Stimulated activated CD4-positive, alpha-beta T cell treated with anti-CD3 and anti-CD28 coated beads, Interleukin-15, amount 100 ng/mL, for 1 hour (primary cell): ENCODE data around the gene CPED1.
"Not testable (repeated sequence)": the region's sequence is repeated elsewhere in the genome, so short reads cannot be mapped to it uniquely, and the experiment has no call there.

ENCODE experiments used
- DNase-seq, 2 donors: peaks; one replicate each; pipeline ENCODE4 v3.0.0-alpha.2; 2020; ENCODE audit warnings: low read depth in 1 of 2, low spot score in 1 of 2

Gene CPED1

DNA sequence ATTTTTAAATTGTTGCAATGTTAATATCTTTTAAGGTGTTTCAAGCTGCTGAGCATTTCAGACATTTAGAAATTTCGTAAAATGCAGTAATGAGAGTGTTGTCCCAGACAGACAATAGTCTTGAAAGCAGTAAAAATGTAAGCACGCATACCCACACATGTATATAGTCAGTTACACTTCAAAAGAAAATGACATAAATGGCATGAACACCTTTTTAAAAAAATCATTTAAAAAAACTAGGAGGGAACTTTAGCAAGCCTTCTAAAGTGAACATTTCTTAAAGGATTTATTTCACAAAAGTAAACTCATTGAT lies 51.0 kb downstream of the CPED1 start:
- DNase-seq, result no peak

DNA sequence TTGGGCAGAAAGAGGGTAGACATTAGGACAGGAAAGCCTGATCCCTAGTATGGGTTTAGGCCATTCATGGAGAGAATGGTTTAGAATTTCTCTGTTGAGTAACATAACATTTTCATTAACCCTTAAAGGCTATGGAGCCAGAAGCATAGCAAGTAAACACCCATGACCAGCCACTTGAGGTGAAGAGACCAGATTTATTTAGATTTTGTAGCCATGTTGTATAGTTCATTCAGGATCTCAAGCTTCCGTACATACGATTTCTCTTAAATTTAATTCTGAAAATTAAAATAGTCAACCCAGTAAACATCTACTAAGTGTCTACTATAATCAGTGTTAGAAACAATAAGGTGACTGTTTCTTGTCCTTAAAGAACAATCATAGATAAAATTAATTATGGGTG lies 51.5 kb downstream of the CPED1 start:
- no peak for DNase-seq

DNA sequence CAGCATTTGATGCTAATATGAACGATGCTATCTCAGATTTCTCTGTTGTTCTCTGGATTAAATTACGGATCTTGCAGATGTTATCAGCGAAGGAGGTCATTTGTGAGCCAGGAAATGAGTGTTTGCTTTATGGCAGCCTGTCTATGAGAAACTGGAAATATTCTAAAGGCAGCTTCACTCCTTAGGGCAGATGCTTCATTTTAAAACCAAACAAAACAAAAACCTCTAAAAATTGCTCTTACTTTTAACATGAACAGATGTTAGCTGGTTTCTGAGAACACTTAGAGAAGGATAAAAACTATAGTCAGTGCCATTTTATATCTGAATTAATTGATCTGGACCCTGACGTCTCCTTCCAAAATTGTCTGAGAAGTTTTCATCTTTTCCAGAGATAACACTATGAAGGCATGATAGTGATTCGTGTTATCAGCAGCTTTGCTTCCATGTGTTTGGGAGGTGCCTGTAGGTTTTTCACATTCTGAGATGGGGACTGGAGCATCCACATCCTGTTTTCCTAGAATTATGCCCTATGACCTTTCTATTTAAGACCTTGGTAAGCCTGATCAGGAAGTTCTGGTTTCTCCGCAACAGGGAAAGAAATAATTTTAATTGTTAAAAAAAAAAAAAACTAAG lies 53.1 kb downstream of the CPED1 start:
- DNase-seq, result no peak

DNA sequence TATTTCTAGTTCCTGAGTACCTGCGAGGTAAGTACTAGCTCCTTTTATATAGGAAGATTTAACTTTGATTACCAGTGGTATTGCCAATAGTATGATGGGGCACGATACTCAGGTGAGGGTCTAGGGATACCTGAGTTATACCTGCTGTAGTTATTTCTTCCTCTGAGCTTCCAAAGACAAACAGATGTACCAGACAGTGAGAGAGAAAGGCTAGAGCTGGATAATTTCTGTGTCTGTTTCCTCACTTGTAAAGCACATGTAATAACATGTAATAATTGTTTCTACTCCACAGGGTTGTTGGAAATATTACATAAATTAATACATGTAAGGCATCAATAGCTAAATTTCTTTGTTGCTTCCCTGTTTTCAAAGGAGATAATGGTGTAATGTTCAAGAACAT lies 53.7 kb downstream of the CPED1 start:
- no peak for DNase-seq

DNA sequence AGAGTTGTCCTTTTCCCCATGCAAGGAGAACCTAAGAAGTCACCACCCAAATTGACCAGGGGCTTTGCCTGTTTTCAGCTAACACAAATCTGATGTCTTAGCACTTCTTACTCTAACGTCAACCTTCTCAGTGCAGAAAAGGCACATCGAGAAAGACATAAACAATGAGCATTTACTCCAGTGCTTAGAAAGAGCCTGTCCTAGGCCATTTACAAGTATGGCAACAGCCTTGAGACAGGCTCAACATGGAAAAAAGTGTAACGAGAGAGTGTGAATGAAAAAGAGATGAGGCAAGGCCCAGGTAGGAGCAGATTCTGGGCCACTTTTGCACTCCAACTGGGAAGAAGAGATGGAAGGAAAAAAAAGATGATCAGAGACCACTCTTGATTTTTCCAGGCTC lies 54.4 kb downstream of the CPED1 start:
- DNase-seq, result no peak

DNA sequence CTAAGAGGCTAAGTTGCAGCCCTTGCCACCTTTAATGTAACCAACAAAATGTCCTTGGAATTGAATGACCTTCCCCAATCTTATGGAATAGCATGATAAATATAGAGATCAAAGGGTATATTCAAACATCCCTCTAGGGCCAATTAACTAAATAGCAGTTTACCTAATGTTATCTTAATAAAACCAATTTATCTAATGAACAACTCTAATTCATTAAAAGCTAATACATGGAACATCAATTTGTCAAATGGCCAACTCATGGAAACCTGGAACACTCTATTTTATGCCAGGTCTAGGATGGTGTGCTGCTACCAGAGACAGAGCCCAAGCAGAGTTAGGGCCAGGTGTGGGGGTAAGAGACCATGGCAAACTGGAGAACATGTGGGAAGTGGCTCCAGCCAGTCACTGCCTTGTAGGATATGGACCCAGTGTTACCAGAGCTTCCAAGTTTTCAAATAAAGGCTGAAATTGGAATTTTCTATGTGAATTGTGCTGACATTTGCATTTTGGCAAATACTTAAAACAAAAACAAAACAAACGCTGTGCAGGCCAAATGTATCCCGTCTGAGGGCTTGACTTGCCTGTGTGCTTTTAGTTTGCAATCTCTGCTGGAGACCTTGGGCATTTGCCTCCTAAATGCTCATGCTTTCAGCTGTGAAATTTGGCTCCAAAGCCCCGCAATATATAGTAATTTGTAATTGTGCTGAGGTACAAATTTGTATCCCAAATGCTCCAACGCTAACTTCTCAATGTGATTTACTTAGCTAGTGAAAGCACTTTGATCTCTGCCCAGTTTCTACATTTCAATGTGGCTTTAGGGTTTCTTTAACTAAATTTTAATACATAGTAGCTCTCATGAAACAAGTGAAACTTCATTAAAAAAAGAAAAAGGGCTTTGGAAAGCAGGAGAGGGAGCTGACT lies 55.1 kb downstream of the CPED1 start:
- DNase-seq, result no peak

DNA sequence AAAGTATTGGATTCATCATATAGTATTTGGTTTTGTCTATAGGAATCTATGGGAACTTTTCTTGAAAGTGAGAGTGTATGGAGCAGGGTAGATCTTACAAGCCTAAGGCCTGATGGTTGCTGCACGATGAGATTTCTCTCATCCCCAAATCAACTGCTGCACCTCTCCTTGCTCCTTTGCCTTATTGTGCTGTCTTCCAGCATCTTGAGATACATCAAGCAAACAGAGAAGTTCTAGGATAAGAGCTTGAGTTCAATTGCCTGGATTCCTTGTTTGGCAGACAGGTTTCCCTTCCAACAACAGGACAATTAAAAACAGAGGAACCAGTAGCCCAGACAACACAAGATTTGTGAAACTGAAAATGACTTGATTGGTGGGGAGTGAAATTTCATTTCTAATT lies 56.6 kb downstream of the CPED1 start:
- DNase-seq, result no peak

DNA sequence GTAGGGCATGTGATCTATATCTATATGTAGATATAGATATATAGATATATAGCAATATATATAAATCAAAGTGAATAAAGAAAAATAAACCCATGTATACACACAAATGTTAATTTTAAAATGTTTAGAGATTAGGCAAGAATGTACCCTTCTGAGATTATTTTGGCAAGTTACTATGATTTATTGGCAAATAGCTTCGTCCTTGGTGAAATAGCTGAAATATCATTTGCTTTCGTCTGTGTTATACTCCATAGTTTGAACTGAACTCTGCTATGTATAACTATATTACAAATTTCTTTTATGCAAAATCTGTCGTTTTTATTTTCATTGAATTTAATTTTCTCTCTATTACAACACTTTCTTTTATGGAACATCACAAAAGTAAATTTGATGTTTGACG lies 57.5 kb downstream of the CPED1 start:
- DNase-seq, result no peak

DNA sequence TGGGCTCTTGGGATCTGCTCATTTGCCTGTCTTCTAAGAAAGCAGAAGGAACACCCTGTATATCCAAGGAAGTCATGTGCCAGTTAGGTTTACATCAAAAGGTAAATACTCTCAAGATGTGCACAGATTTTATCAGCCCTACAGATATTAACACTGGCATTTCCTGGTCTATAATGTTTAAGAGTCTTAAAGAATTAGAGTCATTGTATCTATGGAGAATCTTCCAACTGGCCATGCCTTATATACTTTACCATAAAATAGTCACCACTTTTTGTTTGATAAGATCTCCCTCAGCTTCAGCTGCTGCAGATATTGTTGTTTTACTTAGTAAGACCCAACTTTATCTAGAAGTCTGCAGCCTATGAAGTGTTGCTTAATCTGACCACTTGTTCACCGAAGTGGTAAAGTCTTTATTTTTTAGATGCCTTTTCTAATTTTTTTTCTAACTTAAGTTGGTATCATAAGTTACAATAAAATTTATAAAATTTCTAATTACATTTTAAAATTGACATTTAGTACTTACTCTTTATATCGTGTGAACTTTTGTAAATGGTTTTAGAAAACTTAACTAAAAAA lies 58.5 kb downstream of the CPED1 start:
- no peak for DNase-seq

DNA sequence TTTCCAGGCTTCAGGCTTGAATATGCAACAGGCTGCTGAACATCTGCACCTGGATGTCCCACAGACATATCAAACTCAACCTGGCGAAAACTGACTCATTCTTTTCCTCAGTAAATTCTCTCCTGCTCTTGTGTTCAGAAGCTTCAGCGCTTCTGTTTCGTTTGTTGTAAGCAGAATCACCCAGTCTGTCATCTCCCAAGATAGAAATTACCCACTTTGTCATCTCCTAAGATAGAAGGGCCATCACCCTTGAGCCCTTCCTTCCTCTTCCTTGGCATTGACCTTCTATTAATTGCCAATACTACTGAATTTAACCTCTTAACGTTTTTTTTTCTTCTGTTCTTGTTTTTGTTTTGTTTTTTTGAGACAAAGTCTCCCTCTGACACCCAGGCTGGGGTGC lies 59.7 kb downstream of the CPED1 start:
- DNase-seq, result no peak

DNA sequence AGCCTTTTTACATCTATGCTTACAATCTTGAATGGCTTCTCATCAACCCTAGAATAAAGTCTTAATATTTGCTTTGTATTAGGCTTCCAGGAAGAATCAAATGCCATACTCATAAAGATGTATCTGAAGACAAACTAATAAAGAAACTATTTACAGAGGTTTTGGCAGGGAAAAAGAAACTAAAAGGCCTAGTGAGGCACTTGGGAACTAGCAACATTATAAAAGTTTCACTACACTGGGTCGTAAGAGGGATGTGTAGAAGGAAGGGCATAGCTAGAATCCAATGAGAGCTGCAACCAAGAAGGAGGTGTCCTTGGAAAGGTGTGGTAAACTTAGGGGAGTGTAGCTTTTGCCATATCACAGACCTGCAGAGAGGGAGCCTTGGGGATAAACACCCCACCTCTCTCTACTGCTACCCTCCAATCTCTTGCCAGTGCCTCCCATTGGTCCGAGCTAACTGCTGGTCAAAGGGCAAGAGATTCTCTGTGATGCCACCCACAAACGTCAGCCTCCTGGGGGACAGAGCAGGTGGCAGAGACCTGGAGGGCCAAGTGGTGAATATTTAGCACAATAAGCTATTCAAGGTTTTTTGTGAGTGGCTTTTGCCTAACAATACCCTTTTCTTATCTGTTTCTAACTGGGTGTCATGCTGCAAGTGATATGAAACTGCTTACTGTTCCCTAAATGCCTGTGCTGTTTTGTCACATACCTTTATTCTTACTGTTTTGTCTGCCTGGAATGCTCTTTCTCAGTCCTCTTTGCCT lies 60.7 kb downstream of the CPED1 start:
- DNase-seq, result no peak

DNA sequence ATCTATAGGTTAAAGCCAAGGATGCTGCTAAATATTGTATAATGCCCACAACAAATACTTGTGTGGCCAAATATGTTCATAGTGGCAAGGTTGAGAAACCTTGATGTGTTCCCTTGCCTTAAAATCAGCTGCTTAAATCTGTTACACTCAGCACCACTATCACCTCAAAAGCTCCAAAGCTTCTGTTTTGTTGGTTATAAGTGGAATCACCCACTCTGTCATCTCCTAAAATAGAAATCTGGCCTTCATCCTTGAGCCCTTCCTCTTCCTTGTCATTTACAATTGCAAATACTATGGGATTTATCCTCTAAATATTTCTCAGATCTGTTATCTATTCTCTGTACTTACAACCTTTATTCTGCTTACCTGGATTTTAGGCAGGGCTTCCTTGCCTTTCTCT lies 61.4 kb downstream of the CPED1 start:
- no peak for DNase-seq

DNA sequence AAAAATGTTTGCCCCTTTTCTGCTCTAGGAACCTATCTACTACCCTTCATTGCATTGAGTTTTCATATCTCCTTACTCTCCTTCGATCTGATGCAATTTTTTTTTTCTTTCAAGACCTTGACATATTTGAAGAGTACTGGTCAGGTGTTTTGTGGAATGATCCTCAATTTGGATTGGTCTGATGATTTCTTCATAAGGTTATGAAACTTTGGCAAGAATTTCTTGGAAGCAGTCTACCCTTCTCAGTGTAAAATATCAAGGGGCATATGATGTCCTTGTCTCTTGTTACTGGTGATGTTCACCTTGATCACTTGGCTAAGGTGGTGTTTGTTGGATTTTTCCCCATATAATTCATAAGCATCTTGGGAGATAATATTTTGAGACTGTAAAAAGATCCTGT lies 64.7 kb downstream of the CPED1 start:
- no peak for DNase-seq

DNA sequence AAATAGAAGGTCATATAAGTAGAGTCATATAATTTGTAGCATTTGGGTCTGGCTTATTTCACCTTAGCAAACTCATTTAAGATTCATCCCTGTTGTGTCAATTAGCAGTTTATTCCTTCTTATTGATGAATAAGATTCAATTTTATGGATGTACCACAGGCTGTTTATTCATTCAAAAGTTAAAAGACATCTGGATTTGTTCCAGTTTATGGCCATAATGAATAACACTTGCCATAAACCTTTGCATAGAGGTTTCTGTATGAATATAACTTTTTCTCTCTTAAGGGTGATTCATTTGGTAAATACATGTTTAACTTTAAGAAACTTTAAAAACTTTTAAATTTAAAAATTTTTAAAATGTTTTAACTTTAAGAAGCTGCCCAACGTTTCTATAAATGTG lies 66.4 kb downstream of the CPED1 start:
- no peak for DNase-seq

DNA sequence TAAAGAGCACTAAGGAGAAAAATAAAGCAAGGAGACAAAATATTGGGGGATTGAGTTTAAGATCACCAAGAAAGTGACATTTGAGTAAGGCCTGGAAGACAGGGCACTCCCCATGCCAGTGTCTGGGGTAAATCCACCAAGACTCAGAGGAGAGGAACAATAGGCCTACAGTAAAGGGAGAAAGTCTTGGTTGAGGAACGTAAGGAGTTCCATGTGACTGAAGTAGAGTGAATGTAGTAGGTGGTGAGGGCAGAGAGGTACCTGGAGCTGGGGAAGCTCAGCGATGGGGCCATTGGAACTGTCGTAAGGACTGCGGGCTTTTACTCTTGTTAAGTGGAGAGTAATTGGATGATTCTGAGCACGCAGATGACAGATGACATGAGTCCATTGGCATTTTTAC lies 69.4 kb downstream of the CPED1 start:
- no peak for DNase-seq

DNA sequence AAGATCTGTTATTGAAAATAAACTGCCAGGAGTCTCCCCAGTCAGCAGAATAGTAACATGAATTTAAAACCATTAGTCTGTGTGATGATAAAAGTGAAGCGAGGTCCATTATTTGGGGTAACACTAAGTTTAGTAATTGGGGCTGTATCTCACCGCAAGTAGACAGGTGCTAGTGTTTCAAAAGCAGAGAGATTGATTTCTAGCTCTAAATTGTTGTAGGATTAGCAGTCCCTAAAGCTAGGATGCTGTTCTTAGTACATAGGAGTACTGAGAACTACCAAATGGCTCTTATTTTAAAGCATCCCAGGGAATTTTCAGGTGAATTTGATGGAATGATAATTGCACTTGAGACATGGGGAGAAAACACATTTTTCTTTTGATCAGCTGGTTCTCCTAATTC lies 70.5 kb downstream of the CPED1 start:
- DNase-seq, result no peak

DNA sequence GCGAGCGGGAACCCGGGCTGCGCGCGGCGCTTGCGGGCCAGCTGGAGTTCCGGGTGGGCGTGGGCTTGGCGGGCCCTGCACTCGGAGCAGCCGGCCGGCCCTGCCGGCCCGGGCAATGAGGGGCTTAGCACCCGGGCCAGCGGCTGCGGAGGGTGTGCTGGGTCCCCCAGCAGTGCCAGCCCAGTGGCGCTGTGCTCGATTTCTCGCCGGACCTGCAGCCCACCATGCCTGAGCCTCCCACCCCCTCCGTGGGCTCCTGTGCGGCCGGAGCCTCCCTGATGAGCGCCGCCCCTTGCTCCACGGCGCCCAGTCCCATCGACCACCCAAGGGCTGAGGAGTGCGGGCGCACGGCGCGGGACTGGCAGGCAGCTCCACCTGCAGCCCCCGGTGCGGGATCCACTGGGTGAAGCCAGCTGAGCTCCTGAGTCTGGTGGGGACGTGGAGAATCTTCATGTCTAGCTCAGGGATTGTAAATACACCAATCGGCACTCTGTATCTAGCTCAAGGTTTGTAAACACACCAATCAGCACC lies 71.5 kb downstream of the CPED1 start:
- DNase-seq, result not testable (repeated sequence)

DNA sequence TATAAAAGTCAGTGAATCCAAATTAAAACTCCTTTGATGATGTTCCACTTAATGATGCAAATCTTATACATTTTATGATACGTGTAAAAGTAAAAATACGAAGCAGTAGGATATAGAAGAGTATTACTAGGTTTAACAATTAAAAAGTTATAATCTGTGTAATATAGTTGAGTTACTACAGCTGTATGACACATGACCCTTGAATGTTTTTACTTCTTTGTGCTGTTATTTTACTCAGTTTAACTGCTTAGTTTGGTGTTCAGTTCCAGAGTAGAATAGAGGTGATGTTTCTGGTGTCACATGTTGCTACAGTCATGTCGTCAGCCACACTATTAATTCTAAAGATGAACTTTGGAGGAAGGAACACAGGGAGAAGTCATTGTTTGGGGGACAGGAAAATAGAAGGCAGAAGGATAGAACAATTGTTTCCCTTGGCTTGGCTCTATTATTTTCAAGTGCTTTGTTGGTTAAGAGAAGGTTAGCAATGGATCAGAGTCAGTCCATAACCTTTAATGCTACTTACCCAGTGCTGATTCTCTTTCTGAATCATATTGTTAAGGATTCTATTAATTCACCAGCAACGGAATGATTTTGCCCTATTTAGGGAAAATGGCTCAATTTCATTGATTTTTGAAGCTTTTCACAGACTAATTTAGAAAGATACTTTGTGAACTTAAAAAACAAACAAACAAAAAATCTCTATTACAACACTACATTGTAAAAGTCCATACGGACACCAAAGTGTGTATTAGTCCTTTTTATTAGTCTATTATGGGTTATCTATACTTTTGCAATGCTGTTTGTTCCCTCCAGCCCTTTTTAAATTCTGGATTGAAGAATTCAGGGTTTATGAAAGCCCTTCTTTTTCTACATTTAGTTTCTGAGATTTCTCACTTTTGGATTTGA lies 73.4 kb downstream of the CPED1 start:
- DNase-seq, result no peak

DNA sequence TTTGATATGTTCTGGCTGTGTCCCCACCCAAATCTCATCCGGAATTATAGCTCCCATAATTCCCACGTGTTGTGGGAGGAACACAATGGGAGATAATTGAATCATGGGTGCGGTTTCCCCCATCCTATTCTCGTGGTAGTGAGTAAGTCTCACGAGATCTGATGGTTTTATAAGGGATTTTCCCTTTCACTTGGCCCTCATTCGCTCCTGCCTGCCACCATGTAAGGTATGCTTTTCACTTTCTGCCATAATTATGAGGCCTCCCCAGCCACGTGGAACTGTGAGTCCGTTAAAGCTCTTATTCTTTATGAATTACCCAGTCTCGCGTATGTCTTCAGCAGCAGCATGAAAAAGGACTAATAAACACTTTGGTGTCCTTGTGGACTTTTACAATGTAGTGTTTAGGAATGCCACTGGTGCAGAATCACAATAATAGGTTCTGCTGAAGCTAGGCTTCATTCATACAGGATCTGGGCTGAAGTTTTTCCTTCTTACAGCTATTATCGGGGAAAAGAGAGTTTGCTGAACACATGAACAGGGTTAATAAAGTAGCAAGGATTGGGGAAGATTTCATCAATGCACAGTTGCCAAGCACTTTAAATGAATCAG lies 74.3 kb downstream of the CPED1 start:
- DNase-seq, result no peak

DNA sequence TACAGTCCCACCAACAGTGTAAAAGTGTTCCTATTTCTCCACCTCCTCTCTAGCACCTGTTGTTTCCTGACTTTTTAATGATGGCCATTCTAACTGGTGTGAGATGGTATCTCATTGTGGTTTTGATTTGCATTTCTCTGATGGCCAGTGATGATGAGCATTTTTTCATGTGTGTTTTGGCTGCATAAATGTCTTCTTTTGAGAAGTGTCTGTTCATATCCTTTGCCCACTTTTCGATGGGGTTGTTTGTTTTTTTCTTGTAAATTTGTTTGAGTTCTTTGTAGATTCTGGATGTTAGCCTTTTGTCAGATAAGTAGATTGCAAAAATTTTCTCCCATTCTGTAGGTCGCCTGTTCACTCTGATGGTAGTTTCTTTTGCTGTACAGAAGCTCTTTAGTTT lies 79.2 kb downstream of the CPED1 start:
- not testable (repeated sequence) for DNase-seq
